ENCODE measurements around the gene ST6GALNAC3.

GRCh38 chr1:76158126-76158525, 83.6 kb downstream of the ST6GALNAC3 start:
- TF ChIP-seq YY1 (tag by site-specific recombination; IDR thresholded peaks at IDR 0.05) = no peak
- TF ChIP-seq, protein P1, sequence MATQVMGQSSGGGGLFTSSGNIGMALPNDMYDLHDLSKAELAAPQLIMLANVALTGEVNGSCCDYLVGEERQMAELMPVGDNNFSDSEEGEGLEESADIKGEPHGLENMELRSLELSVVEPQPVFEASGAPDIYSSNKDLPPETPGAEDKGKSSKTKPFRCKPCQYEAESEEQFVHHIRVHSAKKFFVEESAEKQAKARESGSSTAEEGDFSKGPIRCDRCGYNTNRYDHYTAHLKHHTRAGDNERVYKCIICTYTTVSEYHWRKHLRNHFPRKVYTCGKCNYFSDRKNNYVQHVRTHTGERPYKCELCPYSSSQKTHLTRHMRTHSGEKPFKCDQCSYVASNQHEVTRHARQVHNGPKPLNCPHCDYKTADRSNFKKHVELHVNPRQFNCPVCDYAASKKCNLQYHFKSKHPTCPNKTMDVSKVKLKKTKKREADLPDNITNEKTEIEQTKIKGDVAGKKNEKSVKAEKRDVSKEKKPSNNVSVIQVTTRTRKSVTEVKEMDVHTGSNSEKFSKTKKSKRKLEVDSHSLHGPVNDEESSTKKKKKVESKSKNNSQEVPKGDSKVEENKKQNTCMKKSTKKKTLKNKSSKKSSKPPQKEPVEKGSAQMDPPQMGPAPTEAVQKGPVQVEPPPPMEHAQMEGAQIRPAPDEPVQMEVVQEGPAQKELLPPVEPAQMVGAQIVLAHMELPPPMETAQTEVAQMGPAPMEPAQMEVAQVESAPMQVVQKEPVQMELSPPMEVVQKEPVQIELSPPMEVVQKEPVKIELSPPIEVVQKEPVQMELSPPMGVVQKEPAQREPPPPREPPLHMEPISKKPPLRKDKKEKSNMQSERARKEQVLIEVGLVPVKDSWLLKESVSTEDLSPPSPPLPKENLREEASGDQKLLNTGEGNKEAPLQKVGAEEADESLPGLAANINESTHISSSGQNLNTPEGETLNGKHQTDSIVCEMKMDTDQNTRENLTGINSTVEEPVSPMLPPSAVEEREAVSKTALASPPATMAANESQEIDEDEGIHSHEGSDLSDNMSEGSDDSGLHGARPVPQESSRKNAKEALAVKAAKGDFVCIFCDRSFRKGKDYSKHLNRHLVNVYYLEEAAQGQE (tag by site-specific recombination; IDR thresholded peaks at IDR 0.05) = no peak
- no peak for TF ChIP-seq ZNF792 (tag by site-specific recombination; IDR thresholded peaks at IDR 0.05)
- TF ChIP-seq, protein P2, sequence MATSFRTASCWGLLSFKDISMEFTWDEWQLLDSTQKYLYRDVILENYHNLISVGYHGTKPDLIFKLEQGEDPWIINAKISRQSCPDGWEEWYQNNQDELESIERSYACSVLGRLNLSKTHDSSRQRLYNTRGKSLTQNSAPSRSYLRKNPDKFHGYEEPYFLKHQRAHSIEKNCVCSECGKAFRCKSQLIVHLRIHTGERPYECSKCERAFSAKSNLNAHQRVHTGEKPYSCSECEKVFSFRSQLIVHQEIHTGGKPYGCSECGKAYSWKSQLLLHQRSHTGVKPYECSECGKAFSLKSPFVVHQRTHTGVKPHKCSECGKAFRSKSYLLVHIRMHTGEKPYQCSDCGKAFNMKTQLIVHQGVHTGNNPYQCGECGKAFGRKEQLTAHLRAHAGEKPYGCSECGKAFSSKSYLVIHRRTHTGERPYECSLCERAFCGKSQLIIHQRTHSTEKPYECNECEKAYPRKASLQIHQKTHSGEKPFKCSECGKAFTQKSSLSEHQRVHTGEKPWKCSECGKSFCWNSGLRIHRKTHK (tag by site-specific recombination; IDR thresholded peaks at IDR 0.05) = no peak
- TF ChIP-seq, protein P3, sequence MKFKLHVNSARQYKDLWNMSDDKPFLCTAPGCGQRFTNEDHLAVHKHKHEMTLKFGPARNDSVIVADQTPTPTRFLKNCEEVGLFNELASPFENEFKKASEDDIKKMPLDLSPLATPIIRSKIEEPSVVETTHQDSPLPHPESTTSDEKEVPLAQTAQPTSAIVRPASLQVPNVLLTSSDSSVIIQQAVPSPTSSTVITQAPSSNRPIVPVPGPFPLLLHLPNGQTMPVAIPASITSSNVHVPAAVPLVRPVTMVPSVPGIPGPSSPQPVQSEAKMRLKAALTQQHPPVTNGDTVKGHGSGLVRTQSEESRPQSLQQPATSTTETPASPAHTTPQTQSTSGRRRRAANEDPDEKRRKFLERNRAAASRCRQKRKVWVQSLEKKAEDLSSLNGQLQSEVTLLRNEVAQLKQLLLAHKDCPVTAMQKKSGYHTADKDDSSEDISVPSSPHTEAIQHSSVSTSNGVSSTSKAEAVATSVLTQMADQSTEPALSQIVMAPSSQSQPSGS (tag by site-specific recombination; IDR thresholded peaks at IDR 0.05; ENCODE audit: low read depth) = no peak
- TF ChIP-seq ZNF510 (tag by site-specific recombination; IDR thresholded peaks at IDR 0.05; ENCODE audit: insufficient replicate concordance) = no peak
- TF ChIP-seq, protein P4, sequence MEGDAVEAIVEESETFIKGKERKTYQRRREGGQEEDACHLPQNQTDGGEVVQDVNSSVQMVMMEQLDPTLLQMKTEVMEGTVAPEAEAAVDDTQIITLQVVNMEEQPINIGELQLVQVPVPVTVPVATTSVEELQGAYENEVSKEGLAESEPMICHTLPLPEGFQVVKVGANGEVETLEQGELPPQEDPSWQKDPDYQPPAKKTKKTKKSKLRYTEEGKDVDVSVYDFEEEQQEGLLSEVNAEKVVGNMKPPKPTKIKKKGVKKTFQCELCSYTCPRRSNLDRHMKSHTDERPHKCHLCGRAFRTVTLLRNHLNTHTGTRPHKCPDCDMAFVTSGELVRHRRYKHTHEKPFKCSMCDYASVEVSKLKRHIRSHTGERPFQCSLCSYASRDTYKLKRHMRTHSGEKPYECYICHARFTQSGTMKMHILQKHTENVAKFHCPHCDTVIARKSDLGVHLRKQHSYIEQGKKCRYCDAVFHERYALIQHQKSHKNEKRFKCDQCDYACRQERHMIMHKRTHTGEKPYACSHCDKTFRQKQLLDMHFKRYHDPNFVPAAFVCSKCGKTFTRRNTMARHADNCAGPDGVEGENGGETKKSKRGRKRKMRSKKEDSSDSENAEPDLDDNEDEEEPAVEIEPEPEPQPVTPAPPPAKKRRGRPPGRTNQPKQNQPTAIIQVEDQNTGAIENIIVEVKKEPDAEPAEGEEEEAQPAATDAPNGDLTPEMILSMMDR (tag by site-specific recombination; IDR thresholded peaks at IDR 0.05) = no peak
- TF ChIP-seq BCL11A (tag by site-specific recombination; IDR thresholded peaks at IDR 0.05; ENCODE audit: low read depth) = no peak
- TF ChIP-seq MEIS1 (CRISPR knock-in tag; IDR thresholded peaks at IDR 0.05; ENCODE audit: borderline replicate concordance) = no peak
- no peak for TF ChIP-seq ZNF529 (tag by site-specific recombination; IDR thresholded peaks at IDR 0.05; ENCODE audit: insufficient replicate concordance)
- no peak for TF ChIP-seq ZNF292 (tag by site-specific recombination; IDR thresholded peaks at IDR 0.05; ENCODE audit: borderline replicate concordance, low read depth)

All from HEK293 (cell line).